ENCODE data around the gene MEGF6. TPM values are rescaled to one million over a fixed set of nuclear protein-coding genes. Genes with fewer than 3 reads are reported as not detected.
A peak's percentile ranks its signal among the peaks of the same experiment; 100 is the strongest.
"Not testable (repeated sequence)": the region's sequence is repeated elsewhere in the genome, so short reads cannot be mapped to it uniquely, and the experiment has no call there.

Gene MEGF6
- total RNA-seq, 4 donors from 2014 or later, result 66.7 to 120 (median 74.5) TPM

DNA sequence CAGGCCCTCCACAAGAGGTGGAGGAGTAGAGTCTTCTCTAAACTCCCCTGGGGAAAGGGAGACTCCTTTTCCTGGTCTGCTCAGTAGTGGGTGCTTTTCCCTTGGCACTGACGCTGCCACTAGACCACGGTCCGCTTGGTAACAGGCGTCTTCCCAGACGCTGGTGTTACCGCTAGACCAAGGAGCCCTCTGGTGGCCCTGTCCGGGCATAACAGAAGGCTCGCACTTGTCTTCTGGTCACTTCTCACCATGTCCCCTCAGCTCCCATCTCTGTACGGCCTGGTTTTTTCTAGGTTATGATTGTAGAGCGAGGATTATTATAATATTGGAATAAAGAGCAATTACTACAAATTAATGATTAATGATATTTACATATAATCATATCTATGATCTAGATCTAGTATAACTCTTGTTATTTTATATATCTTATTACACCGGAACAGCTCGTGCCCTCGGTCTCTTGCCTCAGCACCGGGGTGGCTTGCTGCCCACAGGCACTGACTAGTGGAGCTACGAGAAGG is 9.9 kb upstream of the MEGF6 start:
- not testable (repeated sequence) for H3K9me3 ChIP-seq; H3K27me3 ChIP-seq; DNase-seq (ENCODE audit: low spot score in 2 of 2); H3K4me3 ChIP-seq; H3K36me3 ChIP-seq; H3K27ac ChIP-seq
- peaks cover 45% of the 10 kb centered on the region for H3K4me1 ChIP-seq
- TF ChIP-seq, protein P1, sequence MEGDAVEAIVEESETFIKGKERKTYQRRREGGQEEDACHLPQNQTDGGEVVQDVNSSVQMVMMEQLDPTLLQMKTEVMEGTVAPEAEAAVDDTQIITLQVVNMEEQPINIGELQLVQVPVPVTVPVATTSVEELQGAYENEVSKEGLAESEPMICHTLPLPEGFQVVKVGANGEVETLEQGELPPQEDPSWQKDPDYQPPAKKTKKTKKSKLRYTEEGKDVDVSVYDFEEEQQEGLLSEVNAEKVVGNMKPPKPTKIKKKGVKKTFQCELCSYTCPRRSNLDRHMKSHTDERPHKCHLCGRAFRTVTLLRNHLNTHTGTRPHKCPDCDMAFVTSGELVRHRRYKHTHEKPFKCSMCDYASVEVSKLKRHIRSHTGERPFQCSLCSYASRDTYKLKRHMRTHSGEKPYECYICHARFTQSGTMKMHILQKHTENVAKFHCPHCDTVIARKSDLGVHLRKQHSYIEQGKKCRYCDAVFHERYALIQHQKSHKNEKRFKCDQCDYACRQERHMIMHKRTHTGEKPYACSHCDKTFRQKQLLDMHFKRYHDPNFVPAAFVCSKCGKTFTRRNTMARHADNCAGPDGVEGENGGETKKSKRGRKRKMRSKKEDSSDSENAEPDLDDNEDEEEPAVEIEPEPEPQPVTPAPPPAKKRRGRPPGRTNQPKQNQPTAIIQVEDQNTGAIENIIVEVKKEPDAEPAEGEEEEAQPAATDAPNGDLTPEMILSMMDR (IDR thresholded peaks at IDR 0.05), result peak in 1 of 2 donors; percentile 72
- 29% methylated on average over 11 of the region's 15 CpGs for WGBS

DNA sequence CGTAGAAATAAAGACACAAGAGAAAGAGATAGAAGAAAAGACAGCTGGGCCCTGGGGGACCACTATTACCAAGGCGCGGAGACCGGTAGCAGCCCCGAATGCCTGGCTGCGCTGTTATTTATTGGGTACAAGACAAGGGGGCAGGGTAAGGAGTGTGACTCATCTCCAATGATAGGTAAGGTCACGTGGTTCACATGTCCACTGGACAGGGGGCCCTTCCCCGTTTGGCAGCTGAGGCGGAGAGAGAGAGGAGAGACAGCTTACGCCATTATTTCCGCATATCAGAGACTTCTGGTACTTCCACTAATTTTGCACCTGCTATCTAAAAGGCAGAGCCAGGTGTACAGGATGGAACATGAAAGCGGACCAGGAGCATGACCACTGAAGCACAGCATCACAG is 9.4 kb upstream of the MEGF6 start:
- peaks cover 40% of the 10 kb centered on the region for H3K4me1 ChIP-seq

DNA sequence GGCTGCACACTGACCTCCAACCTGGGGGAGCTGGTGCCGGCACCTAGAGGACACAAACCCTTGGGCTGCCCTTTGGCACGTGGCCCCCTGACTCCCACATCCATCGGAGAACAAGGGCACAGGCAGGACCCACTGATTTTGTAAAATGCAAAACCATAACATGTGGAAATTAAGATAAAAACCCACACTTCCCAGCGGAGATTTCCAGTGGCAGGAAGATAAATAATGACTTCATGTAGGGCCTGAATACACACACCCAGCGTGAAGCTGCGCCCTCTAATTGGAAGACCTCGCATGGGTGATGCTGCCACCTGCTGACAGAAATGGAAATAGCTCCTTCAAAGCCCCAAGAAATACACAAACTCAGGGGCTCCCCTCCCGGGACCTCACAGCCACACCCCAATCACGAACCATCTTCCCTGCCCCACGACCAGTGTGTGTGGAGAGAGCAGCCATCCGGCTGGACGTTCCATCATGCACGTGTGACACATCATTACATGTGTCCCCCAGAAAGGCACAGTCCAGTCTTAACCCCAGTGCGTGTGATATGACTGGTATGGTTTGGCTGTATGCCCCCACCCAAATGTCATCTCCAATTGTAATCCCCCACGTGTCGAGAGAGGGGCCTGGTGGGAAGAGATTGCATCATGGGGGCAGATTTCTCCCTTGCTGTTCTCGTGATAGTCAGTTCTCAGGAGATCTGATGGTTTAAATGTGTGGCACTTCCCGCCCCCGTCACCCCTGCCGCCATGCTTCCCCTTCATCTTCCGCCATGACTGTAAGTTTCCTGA is 7.8 kb upstream of the MEGF6 start:
- H3K4me1 ChIP-seq, result peaks cover 32% of the 10 kb centered on the region
- H3K27ac ChIP-seq, result no peak overlapping the region
- DNase-seq (ENCODE audit: low spot score in 2 of 2), result peak in 1 of 2 donors; percentile 89
- TF ChIP-seq, protein P1 (IDR thresholded peaks at IDR 0.05), result peak; percentile 71 to 79
- no peak for TF ChIP-seq POLR2AphosphoS5 (IDR thresholded peaks at IDR 0.05)
- no peaks in the 10 kb centered on the region for H3K9me3 ChIP-seq
- peaks cover 3% of the 10 kb centered on the region for H3K27me3 ChIP-seq
- WGBS, result 14% methylated on average over 20 of the region's 21 CpGs
- H3K36me3 ChIP-seq, result no peaks in the 10 kb centered on the region
- no peak overlapping the region for H3K4me3 ChIP-seq

More for the DNA sequence above, 9.4 kb upstream of the MEGF6 start:
- 81% methylated on average over 12 of the region's 12 CpGs for WGBS
- Histone ChIP-seq H3K9me3 (no peaks in the 10 kb centered on the region), H3K4me3 (no peak overlapping the region), H3K36me3 (no peaks in the 10 kb centered on the region), H3K27ac (no peak overlapping the region), H3K27me3 (no peaks in the 10 kb centered on the region)
- TF ChIP-seq, protein P1 (IDR thresholded peaks at IDR 0.05), result no peak
- TF ChIP-seq POLR2A (IDR thresholded peaks at IDR 0.05), result no peak
- TF ChIP-seq POLR2AphosphoS5 (IDR thresholded peaks at IDR 0.05), result no peak
- TF ChIP-seq EP300 (IDR thresholded peaks at IDR 0.05), result no peak
- no peak for DNase-seq (ENCODE audit: low spot score in 2 of 2)

DNA sequence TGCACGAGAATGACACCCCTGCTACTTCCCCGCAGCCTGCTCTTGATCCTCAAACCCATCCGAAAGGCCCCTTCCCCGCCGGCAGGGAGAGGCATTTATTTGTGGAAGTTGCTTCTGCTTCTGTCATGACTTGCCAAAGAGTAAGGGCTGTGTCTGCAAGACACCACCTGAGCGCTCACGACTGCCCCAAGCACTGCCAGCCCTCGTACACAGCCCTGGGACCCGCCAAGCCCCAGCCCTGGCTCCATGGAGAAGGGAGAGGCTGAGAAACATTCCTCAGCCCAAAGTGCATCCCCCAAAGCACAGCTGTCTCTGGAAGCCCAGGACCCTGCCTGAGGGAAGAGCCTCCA is 7.2 kb upstream of the MEGF6 start:
- H3K9me3 ChIP-seq, result no peaks in the 10 kb centered on the region
- peaks cover 26% of the 10 kb centered on the region for H3K4me1 ChIP-seq
- H3K36me3 ChIP-seq, result no peaks in the 10 kb centered on the region
- peaks cover 3% of the 10 kb centered on the region for H3K27me3 ChIP-seq
- WGBS, result 60% methylated on average over 3 of the region's 9 CpGs
- no peak for DNase-seq (ENCODE audit: low spot score in 2 of 2)
- no peak overlapping the region for H3K27ac ChIP-seq
- TF ChIP-seq POLR2A (IDR thresholded peaks at IDR 0.05) (no peak), POLR2AphosphoS5 (IDR thresholded peaks at IDR 0.05) (no peak), EP300 (IDR thresholded peaks at IDR 0.05) (no peak)
- TF ChIP-seq, protein P1 (IDR thresholded peaks at IDR 0.05), result no peak
- no peak overlapping the region for H3K4me3 ChIP-seq

DNA sequence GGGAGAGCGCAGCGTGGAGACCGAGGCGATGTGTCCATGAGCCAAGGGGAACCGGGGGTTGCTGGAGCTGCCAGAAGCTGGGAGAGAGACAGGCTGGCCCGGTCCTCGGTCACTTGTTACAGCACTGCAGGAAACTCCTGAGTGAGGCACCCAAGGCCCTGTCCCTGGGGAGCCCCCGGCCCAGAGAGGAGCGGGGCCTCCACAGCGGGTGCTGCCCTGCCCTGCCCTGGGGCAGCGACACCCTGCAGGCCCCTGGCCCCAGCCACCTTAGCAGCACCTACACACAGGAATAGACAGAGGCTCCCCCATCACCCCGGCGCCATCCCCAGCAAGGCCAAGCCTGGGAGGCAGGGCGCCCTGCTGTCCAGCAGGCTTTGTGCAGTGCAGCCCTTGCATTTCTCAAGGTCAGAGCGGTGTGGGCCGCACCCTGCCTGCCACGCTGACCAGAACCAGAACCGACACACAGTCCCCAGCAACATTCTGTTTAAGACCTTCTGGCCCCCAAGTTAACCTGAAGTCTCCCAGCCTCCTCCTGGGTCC is 6.6 kb upstream of the MEGF6 start:
- TF ChIP-seq EP300 (IDR thresholded peaks at IDR 0.05) (no peak), POLR2A (IDR thresholded peaks at IDR 0.05) (no peak), POLR2AphosphoS5 (IDR thresholded peaks at IDR 0.05) (no peak)
- TF ChIP-seq, protein P1 (IDR thresholded peaks at IDR 0.05), result no peak
- no peak for DNase-seq (ENCODE audit: low spot score in 2 of 2)
- Histone ChIP-seq H3K36me3 (no peaks in the 10 kb centered on the region), H3K4me1 (peaks cover 20% of the 10 kb centered on the region), H3K27ac (no peak overlapping the region), H3K27me3 (peaks cover 3% of the 10 kb centered on the region), H3K4me3 (no peak overlapping the region), H3K9me3 (no peaks in the 10 kb centered on the region)
- WGBS, result 85% methylated on average over 15 of the region's 18 CpGs

All from suprapubic skin (tissue), 4 donors.